NCI-H510A (cell line): Measurements from ENCODE around the gene TMED1.

ENCODE experiments used
- DNase-seq: peaks from one replicate; lab custom pipeline; 2025; lab: John Stamatoyannopoulos, UW

TMED1 gene

GRCh38 chr19:10831987-10832938 is 3.7 kb downstream of the TMED1 start:
- no peak for DNase-seq

- DNase-seq: no peak
These were observed 4.9 kb downstream of the TMED1 start for GRCh38 chr19:10830931-10831779.

GRCh38 chr19:10830370-10830769 is 5.6 kb downstream of the TMED1 start:
- no peak for DNase-seq

- no peak for DNase-seq
These were observed 6.0 kb downstream of the TMED1 start for GRCh38 chr19:10829967-10830366.

- no peak for DNase-seq
These were observed 6.8 kb downstream of the TMED1 start for GRCh38 chr19:10828981-10829821.

GRCh38 chr19:10826846-10827245 is 9.2 kb downstream of the TMED1 start:
- no peak for DNase-seq

- DNase-seq: no peak
These were observed 9.8 kb downstream of the TMED1 start for GRCh38 chr19:10826231-10826630.

- DNase-seq: no peak
These were observed 12.3 kb downstream of the TMED1 start for GRCh38 chr19:10823690-10824089.

- no peak for DNase-seq
These were observed 15.8 kb downstream of the TMED1 start for GRCh38 chr19:10820173-10820572.

- DNase-seq: no peak
These were observed 16.6 kb downstream of the TMED1 start for GRCh38 chr19:10819124-10820060.

- no peak for DNase-seq
These were observed 17.5 kb downstream of the TMED1 start for GRCh38 chr19:10818301-10819123.

GRCh38 chr19:10817291-10818038 is 18.5 kb downstream of the TMED1 start:
- no peak for DNase-seq

GRCh38 chr19:10816691-10817090 is 19.3 kb downstream of the TMED1 start:
- DNase-seq: no peak

GRCh38 chr19:10815969-10816644 is 19.9 kb downstream of the TMED1 start:
- no peak for DNase-seq

GRCh38 chr19:10815007-10815536 is 20.9 kb downstream of the TMED1 start:
- DNase-seq: no peak

- DNase-seq: no peak
These were observed 23.1 kb downstream of the TMED1 start for GRCh38 chr19:10812902-10813404.

GRCh38 chr19:10812196-10812595 is 23.8 kb downstream of the TMED1 start:
- DNase-seq: no peak
